Colonic mucosa (tissue), 4 donors: ENCODE measurements around the gene FAM193A. TPM values are rescaled to one million over a fixed set of nuclear protein-coding genes. Genes with fewer than 3 reads are reported as not detected.

Source experiments
- DNase-seq: peaks from one replicate; pipeline ENCODE4 v3.0.0-alpha.2; 2020
- H3K27ac ChIP-seq: fragments of 200-600 bp; one replicate; pipeline ENCODE4 v1.8.0; 2021
- H3K27me3 ChIP-seq: fragments of 200-600 bp; one replicate; pipeline ENCODE4 v1.8.0; 2021
- H3K36me3 ChIP-seq: fragments of 200-600 bp; one replicate; pipeline ENCODE4 v1.8.0; 2021
- H3K4me1 ChIP-seq: fragments of 200-600 bp; one replicate; pipeline ENCODE4 v1.8.0; 2021; ENCODE audit warnings: mild to moderate bottlenecking
- H3K4me3 ChIP-seq: fragments of 200-600 bp; one replicate; pipeline ENCODE4 v1.8.0; 2021
- H3K9ac ChIP-seq, 2 donors: one replicate each; pipeline ENCODE4 v1.7.0; 2013; ENCODE audit warnings: control low read depth in 2 of 2, low read depth in 2 of 2, low read length in 2 of 2
- H3K9me3 ChIP-seq: fragments of 200-600 bp; one replicate; pipeline ENCODE4 v1.8.0; 2021
- intact Hi-C: fragments of 100-400 bp; cut with DNase I; formaldehyde crosslinking; loops from one replicate; pipeline ENCODE4 v1.14.1; 2022
- total RNA-seq, 2 donors: library from RNA; stranded (reverse); fragmentation: NEBNext Ultra II Directional in 1 of 2; extraction: Animal tissue kit (Norgen Biotek cat#: 25700) in 1 of 2; gene quantifications; one replicate each; pipeline ENCODE4 v1.2.1, GENCODE V29; 2021
- TF ChIP-seq, protein P1 (sequence below): fragments of 200-600 bp; IDR thresholded peaks from one replicate; pipeline ENCODE4 v1.8.0; 2022; ENCODE audit warnings: antibody characterized with exemption, mild to moderate bottlenecking
- donor health status: healthy.
- donor health status: DM: no; HTN: no; CAD: no.
- donor health status: DM: no; HTN: no; CAD: no.

FAM193A gene
- total RNA-seq, 2 donors from 2014 or later: 18.0 to 25.8 TPM

DNA sequence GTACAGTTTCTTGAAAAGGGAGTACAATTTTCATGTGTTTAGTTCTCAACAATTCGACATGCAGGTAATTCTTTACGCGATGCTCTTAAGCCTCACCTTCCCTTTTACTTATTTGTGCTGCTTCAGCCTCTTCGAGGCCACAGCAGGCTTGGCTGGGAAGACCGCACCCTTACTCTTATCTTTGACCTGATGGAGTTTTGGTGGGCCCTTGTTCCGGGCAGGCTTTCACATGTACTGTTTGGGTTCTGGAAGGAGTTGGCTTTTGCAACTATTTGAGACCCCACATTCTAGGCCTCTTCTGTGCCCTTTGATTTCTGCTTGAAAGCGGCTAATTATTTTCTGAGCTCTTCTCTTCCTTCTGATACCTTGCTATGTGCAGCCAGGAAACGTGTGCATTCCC, 60.2 kb downstream of the FAM193A start:
- no peak overlapping the region for H3K9ac ChIP-seq
- TF ChIP-seq, protein P1, sequence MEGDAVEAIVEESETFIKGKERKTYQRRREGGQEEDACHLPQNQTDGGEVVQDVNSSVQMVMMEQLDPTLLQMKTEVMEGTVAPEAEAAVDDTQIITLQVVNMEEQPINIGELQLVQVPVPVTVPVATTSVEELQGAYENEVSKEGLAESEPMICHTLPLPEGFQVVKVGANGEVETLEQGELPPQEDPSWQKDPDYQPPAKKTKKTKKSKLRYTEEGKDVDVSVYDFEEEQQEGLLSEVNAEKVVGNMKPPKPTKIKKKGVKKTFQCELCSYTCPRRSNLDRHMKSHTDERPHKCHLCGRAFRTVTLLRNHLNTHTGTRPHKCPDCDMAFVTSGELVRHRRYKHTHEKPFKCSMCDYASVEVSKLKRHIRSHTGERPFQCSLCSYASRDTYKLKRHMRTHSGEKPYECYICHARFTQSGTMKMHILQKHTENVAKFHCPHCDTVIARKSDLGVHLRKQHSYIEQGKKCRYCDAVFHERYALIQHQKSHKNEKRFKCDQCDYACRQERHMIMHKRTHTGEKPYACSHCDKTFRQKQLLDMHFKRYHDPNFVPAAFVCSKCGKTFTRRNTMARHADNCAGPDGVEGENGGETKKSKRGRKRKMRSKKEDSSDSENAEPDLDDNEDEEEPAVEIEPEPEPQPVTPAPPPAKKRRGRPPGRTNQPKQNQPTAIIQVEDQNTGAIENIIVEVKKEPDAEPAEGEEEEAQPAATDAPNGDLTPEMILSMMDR: no peak
- intact Hi-C loops: no loop called here

DNA sequence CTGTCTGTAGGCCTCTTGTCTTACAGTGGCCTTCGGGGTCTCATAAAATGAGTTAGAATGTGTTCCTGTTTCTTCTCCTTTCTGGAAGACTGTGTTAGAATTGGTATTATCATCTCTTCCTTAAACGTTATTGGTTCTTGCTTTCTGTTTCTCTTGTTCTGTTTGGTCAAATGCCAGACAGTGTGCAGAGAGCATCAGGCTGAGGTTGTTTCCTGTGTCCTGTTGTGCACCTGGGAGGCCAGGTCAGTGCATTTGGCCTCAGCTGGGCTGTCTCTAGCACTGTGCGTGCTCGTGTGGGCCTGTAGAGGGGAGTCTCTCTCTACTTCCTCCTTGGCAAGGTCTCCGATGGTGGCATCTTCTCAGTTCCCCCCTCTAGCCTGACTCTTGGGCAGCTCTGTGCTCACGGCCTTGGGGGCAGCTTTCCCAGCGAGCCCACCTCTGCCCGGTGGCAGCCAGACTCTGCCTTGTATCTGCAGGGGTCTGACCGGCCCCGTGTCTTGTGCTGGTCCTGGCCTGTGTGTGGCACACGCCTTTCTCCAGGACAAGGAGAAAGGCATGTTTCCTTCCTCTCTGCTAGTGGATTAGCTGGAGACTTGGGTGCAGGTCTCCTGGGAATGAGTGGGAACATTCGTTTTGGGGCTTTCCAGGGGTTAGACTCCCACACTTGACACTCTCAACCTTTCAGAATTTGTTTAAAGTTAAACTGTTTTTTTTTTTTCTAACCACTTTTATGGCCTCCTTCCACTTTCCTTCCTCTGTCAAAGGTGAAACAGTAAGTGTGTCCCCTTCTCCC, 62.3 kb downstream of the FAM193A start:
- Histone ChIP-seq H3K36me3 (no peaks in the 10 kb centered on the region), H3K27me3 (no peaks in the 10 kb centered on the region), H3K4me1 (peaks cover 7% of the 10 kb centered on the region), H3K9me3 (no peaks in the 10 kb centered on the region), H3K27ac (no peak overlapping the region), H3K4me3 (no peak overlapping the region), H3K9ac (no peak overlapping the region)
- intact Hi-C loops: no loop called here
- DNase-seq: no peak
- TF ChIP-seq, protein P1: no peak

More for the DNA sequence above, 60.2 kb downstream of the FAM193A start:
- Histone ChIP-seq H3K27ac (no peak overlapping the region), H3K9me3 (no peaks in the 10 kb centered on the region), H3K36me3 (no peaks in the 10 kb centered on the region), H3K4me3 (no peak overlapping the region), H3K4me1 (peaks cover 7% of the 10 kb centered on the region), H3K27me3 (no peaks in the 10 kb centered on the region)
- no peak for DNase-seq

DNA sequence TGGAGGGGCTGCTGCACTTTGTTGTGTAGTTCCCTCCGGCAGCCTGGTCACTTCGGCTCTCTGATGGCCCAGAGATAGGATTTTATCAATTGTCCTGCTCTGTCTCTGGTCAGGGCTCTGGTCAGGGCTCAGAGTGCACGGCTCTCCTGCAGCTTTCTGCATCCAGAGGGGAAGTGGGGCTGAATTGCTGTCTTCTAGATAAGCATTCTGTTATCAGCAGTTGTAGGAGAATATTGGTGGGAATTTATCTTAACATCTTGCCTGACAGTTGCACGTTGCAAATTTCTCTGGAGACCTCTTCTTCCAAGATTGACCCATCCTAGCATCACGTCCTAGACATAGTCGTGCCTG, 62.8 kb downstream of the FAM193A start:
- Histone ChIP-seq H3K4me1 (peaks cover 7% of the 10 kb centered on the region), H3K36me3 (no peaks in the 10 kb centered on the region), H3K9ac (no peak overlapping the region), H3K9me3 (no peaks in the 10 kb centered on the region), H3K27ac (no peak overlapping the region), H3K4me3 (no peak overlapping the region), H3K27me3 (no peaks in the 10 kb centered on the region)
- TF ChIP-seq, protein P1: no peak
- intact Hi-C loops: no loop called here
- DNase-seq: no peak

DNA sequence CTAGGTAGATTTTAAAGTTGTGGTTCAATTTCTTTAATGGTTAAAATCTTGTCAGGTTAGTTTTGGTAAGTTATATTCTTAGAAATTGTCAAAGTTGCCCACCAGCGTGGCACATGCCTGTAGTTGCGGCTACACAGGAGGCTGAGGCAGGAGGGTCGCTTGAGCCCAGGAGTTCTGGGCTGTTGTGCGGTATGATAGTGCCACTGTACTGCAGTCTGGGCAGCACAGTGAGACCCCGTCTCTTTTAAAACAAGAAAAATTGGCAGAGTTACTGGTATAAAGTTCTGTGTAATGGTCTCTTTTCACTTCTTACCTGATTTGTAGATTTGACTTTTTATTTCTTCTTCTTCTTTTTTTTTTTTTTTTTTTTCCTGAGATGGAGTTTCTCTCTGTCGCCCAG, 64.4 kb downstream of the FAM193A start:
- no peak overlapping the region for H3K9ac ChIP-seq
- intact Hi-C loops: no loop called here
- no peak overlapping the region for H3K27ac ChIP-seq
- H3K36me3 ChIP-seq: no peaks in the 10 kb centered on the region
- no peak overlapping the region for H3K4me3 ChIP-seq
- H3K4me1 ChIP-seq: no peaks in the 10 kb centered on the region
- no peak for DNase-seq
- TF ChIP-seq, protein P1: no peak
- H3K27me3 ChIP-seq: no peaks in the 10 kb centered on the region
- no peaks in the 10 kb centered on the region for H3K9me3 ChIP-seq

DNA sequence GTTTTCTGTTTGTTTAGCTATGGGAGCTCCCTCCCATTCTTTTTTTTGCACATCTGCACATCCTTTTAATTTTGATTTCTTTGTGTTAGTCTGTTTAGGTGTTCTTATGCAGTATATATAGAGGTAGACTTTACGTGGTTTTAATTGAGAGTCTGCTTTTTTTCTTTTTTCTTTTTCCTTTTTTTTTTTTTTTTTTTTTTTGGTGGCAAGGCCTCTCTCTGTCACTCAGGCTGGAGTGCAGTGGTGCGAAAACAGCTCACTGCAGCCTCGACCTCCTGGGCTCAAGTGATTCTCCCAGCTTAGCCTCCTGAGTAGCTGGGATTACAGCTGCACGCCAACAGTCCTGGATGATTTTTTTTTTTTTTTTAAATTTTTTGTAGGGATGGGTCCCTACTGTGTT, 68.2 kb downstream of the FAM193A start:
- intact Hi-C loops: no loop called here
- no peak overlapping the region for H3K4me3 ChIP-seq
- no peaks in the 10 kb centered on the region for H3K27me3 ChIP-seq
- H3K9me3 ChIP-seq: no peaks in the 10 kb centered on the region
- TF ChIP-seq, protein P1: no peak
- H3K36me3 ChIP-seq: no peaks in the 10 kb centered on the region
- H3K4me1 ChIP-seq: no peaks in the 10 kb centered on the region
- H3K27ac ChIP-seq: no peak overlapping the region
- H3K9ac ChIP-seq: no peak overlapping the region
- no peak for DNase-seq
